ENCODE data around the gene MSI2. TPM values are rescaled to one million over a fixed set of nuclear protein-coding genes. Genes with fewer than 3 reads are reported as not detected.
A peak's percentile ranks its signal among the peaks of the same experiment; 100 is the strongest.

The MSI2 gene
- total RNA-seq, 2 experiments from 2014 or later = 65.7 to 71.9 TPM

- POLR2A ChIA-PET = no interaction called here
- Mint-ChIP-seq H3K27me3 (no peaks in the 10 kb centered on the region), H3K36me3 (no peaks in the 10 kb centered on the region), H3K27ac (no peak overlapping the region), H3K4me3 (no peak overlapping the region), H3K9me3 (no peaks in the 10 kb centered on the region), H3K4me1 (ENCODE audit: low read depth) (peaks cover 20% of the 10 kb centered on the region)
- intact Hi-C loops (cut with micrococcal nuclease) = no loop called here
- DNase-seq = no peak
- CTCF ChIA-PET = interaction anchor here (1.1 to 1.4 kb wide), 2 partner anchors 123 to 235 kb away, joined by 3 to 4 read pairs; no protein-coding TSS in a partner anchor
These were observed 292.4 kb downstream of the MSI2 start for GRCh38 chr17:57548421-57549410.

GRCh38 chr17:57549468-57549867, 293.1 kb downstream of the MSI2 start:
- no peak for DNase-seq
- CTCF ChIA-PET = interaction anchor here (1.0 to 1.4 kb wide), 3 partner anchors 122 to 307 kb away, joined by 3 to 4 read pairs (median 4); no protein-coding TSS in a partner anchor
- H3K4me1 Mint-ChIP-seq (ENCODE audit: low read depth) = peaks cover 14% of the 10 kb centered on the region

GRCh38 chr17:57550016-57550415, 293.7 kb downstream of the MSI2 start:
- intact Hi-C loops (cut with micrococcal nuclease) = no loop called here
- POLR2A ChIA-PET = interaction anchor here (0.7 kb wide), 1 partner anchor 132 kb away, joined by 3 read pairs; no protein-coding TSS in a partner anchor
- no peak overlapping the region for H3K27ac Mint-ChIP-seq
- H3K27me3 Mint-ChIP-seq = no peaks in the 10 kb centered on the region
- no peak for DNase-seq
- H3K9me3 Mint-ChIP-seq = no peaks in the 10 kb centered on the region
- H3K36me3 Mint-ChIP-seq = no peaks in the 10 kb centered on the region
- no peak overlapping the region for H3K4me3 Mint-ChIP-seq
- CTCF ChIA-PET = interaction anchor here (1.0 to 1.4 kb wide), 3 partner anchors 122 to 307 kb away, joined by 3 to 4 read pairs (median 4); no protein-coding TSS in a partner anchor
- H3K4me1 Mint-ChIP-seq (ENCODE audit: low read depth) = peaks cover 12% of the 10 kb centered on the region

More at GRCh38 chr17:57549468-57549867, 293.1 kb downstream of the MSI2 start:
- Mint-ChIP-seq H3K36me3 (no peaks in the 10 kb centered on the region), H3K27ac (no peak overlapping the region), H3K9me3 (no peaks in the 10 kb centered on the region), H3K4me3 (no peak overlapping the region), H3K27me3 (no peaks in the 10 kb centered on the region)
- intact Hi-C loops (cut with micrococcal nuclease) = no loop called here
- POLR2A ChIA-PET = interaction anchor here (0.7 kb wide), 1 partner anchor 131 kb away, joined by 3 read pairs; no protein-coding TSS in a partner anchor

- no peaks in the 10 kb centered on the region for H3K9me3 Mint-ChIP-seq
- intact Hi-C loops (cut with micrococcal nuclease) = no loop called here
- DNase-seq = no peak
- H3K4me3 Mint-ChIP-seq = no peak overlapping the region
- H3K36me3 Mint-ChIP-seq = no peaks in the 10 kb centered on the region
- H3K27ac Mint-ChIP-seq = no peak overlapping the region
- H3K27me3 Mint-ChIP-seq = no peaks in the 10 kb centered on the region
- peaks cover 12% of the 10 kb centered on the region for H3K4me1 Mint-ChIP-seq (ENCODE audit: low read depth)
- ChIA-PET POLR2A (no interaction called here), CTCF (interaction anchor here (0.9 to 1.4 kb wide), 3 partner anchors 47 to 233 kb away, joined by 3 to 4 read pairs (median 3); no protein-coding TSS in a partner anchor)
These were observed 294.5 kb downstream of the MSI2 start for GRCh38 chr17:57550668-57551315.

GRCh38 chr17:57551321-57552079, 295.2 kb downstream of the MSI2 start:
- H3K27me3 Mint-ChIP-seq = no peaks in the 10 kb centered on the region
- H3K4me1 Mint-ChIP-seq (ENCODE audit: low read depth) = peaks cover 12% of the 10 kb centered on the region
- CTCF ChIA-PET = interaction anchor here (0.9 to 1.7 kb wide), 5 partner anchors 47 to 308 kb away, joined by 3 to 7 read pairs (median 3); no protein-coding TSS in a partner anchor
- no peaks in the 10 kb centered on the region for H3K9me3 Mint-ChIP-seq
- H3K4me3 Mint-ChIP-seq = no peak overlapping the region
- H3K36me3 Mint-ChIP-seq = no peaks in the 10 kb centered on the region
- no peak for DNase-seq
- intact Hi-C loops (cut with micrococcal nuclease) = no loop called here
- POLR2A ChIA-PET = no interaction called here
- no peak overlapping the region for H3K27ac Mint-ChIP-seq

- H3K27me3 Mint-ChIP-seq = no peaks in the 10 kb centered on the region
- DNase-seq = peak; percentile 30
- intact Hi-C loops (cut with micrococcal nuclease) = no loop called here
- H3K9me3 Mint-ChIP-seq = no peaks in the 10 kb centered on the region
- H3K4me1 Mint-ChIP-seq (ENCODE audit: low read depth) = peaks cover 12% of the 10 kb centered on the region
- ChIA-PET CTCF (interaction anchor here (0.9 to 1.7 kb wide), 5 partner anchors 46 to 309 kb away, joined by 3 to 7 read pairs (median 3); no protein-coding TSS in a partner anchor), POLR2A (no interaction called here)
- H3K4me3 Mint-ChIP-seq = no peak overlapping the region
- no peak overlapping the region for H3K27ac Mint-ChIP-seq
- no peaks in the 10 kb centered on the region for H3K36me3 Mint-ChIP-seq
These were observed 295.8 kb downstream of the MSI2 start for GRCh38 chr17:57552114-57552624.

GRCh38 chr17:57553526-57553925, 297.2 kb downstream of the MSI2 start:
- POLR2A ChIA-PET = no interaction called here
- peaks cover 3% of the 10 kb centered on the region for H3K36me3 Mint-ChIP-seq

GRCh38 chr17:57553991-57554825, 297.9 kb downstream of the MSI2 start:
- H3K9me3 Mint-ChIP-seq = no peaks in the 10 kb centered on the region
- peaks cover 3% of the 10 kb centered on the region for H3K36me3 Mint-ChIP-seq
- no peaks in the 10 kb centered on the region for H3K27me3 Mint-ChIP-seq
- CTCF ChIA-PET = interaction anchor here (1.7 kb wide), 1 partner anchor 229 kb away, joined by 4 read pairs; no protein-coding TSS in a partner anchor
- intact Hi-C loops (cut with micrococcal nuclease) = no loop called here
- no peak overlapping the region for H3K4me3 Mint-ChIP-seq
- H3K4me1 Mint-ChIP-seq (ENCODE audit: low read depth) = peaks cover 12% of the 10 kb centered on the region
- POLR2A ChIA-PET = no interaction called here
- no peak overlapping the region for H3K27ac Mint-ChIP-seq
- DNase-seq = no peak

More at GRCh38 chr17:57553526-57553925, 297.2 kb downstream of the MSI2 start:
- H3K9me3 Mint-ChIP-seq = no peaks in the 10 kb centered on the region
- CTCF ChIA-PET = interaction anchor here (1.7 kb wide), 1 partner anchor 230 kb away, joined by 4 read pairs; no protein-coding TSS in a partner anchor
- H3K4me1 Mint-ChIP-seq (ENCODE audit: low read depth) = peaks cover 12% of the 10 kb centered on the region
- intact Hi-C loops (cut with micrococcal nuclease) = no loop called here
- H3K27me3 Mint-ChIP-seq = no peaks in the 10 kb centered on the region
- no peak overlapping the region for H3K4me3 Mint-ChIP-seq
- DNase-seq = no peak
- no peak overlapping the region for H3K27ac Mint-ChIP-seq

GRCh38 chr17:57554826-57555635, 298.7 kb downstream of the MSI2 start:
- no peaks in the 10 kb centered on the region for H3K9me3 Mint-ChIP-seq
- no peak overlapping the region for H3K4me3 Mint-ChIP-seq
- H3K27me3 Mint-ChIP-seq = no peaks in the 10 kb centered on the region
- CTCF ChIA-PET = interaction anchor here (1.7 kb wide), 1 partner anchor 228 kb away, joined by 4 read pairs; no protein-coding TSS in a partner anchor
- no peak overlapping the region for H3K27ac Mint-ChIP-seq
- H3K4me1 Mint-ChIP-seq (ENCODE audit: low read depth) = peaks cover 8% of the 10 kb centered on the region
- peaks cover 3% of the 10 kb centered on the region for H3K36me3 Mint-ChIP-seq
- POLR2A ChIA-PET = no interaction called here
- no peak for DNase-seq
- intact Hi-C loops (cut with micrococcal nuclease) = no loop called here

GRCh38 chr17:57555636-57556175, 299.4 kb downstream of the MSI2 start:
- Mint-ChIP-seq H3K4me3 (no peak overlapping the region), H3K27ac (no peak overlapping the region), H3K36me3 (peaks cover 3% of the 10 kb centered on the region), H3K9me3 (no peaks in the 10 kb centered on the region), H3K4me1 (ENCODE audit: low read depth) (peaks cover 6% of the 10 kb centered on the region), H3K27me3 (no peaks in the 10 kb centered on the region)
- intact Hi-C loops (cut with micrococcal nuclease) = no loop called here
- ChIA-PET POLR2A (no interaction called here), CTCF (no interaction called here)
- no peak for DNase-seq

All from activated CD4-positive, alpha-beta memory T cell treated with anti-CD3 and anti-CD28 coated beads for 36 hours (primary cell).